ENCODE measurements around the gene ANKRD53. TPM values are rescaled to one million over a fixed set of nuclear protein-coding genes. Genes with fewer than 3 reads are reported as not detected.

Gene ANKRD53
- polyA plus RNA-seq, 2 of the 4 experiments (the other 2 are of a cell fraction): not detected

- DNase-seq (ENCODE audit: low read depth in 1 of 2, low spot score in 1 of 2) (no peak), ATAC-seq (no peak), FAIRE-seq (no peak)
- no peak overlapping the region for H3K4me2 ChIP-seq
- POLR2A ChIA-PET: no interaction called here
- TF ChIP-seq ZSCAN20 (CRISPR knock-in tag; IDR thresholded peaks at IDR 0.05) (no peak), HOXB13 (CRISPR knock-in tag; IDR thresholded peaks at IDR 0.05; ENCODE audit: low read depth) (no peak), HOXB5 (CRISPR knock-in tag; IDR thresholded peaks at IDR 0.05) (no peak), NFE2L2 (conservative IDR thresholded peaks at IDR 0.05; ENCODE audit: low read length) (no peak), USF2 (IDR thresholded peaks at IDR 0.05) (no peak), ATOH8 (CRISPR knock-in tag; IDR thresholded peaks at IDR 0.05; ENCODE audit: low read depth) (no peak), HOXA7 (CRISPR knock-in tag; IDR thresholded peaks at IDR 0.05) (no peak), SMC3 (IDR thresholded peaks at IDR 0.05) (no peak), KDM5A (IDR thresholded peaks at IDR 0.05) (no peak), PHF8 (IDR thresholded peaks at IDR 0.05; ENCODE audit: borderline replicate concordance, low read depth) (no peak), GATA3 (IDR thresholded peaks at IDR 0.05; ENCODE audit: borderline replicate concordance) (no peak)
- CTCF ChIA-PET: interaction anchor here (2.6 to 11.4 kb wide), 7 partner anchors 14 to 104 kb away, joined by 14 to 171 read pairs (median 69); partner anchors contain the start of gene ANKRD53
- no peaks in the 10 kb centered on the region for H3K9me3 ChIP-seq
- no peak overlapping the region for H3K4me3 ChIP-seq
- WGBS (ENCODE audit: missing lambda C conversion rate): 53% methylated on average over 4 of the region's 4 CpGs
- no peak overlapping the region for H3K27ac ChIP-seq
- H3K4me1 ChIP-seq: no peaks in the 10 kb centered on the region
These were observed 11.2 kb upstream of the ANKRD53 start for GRCh38 chr2:70967189-70967588.

- WGBS (ENCODE audit: missing lambda C conversion rate): 86% methylated on average over 3 of the region's 3 CpGs
- Histone ChIP-seq H3K27ac (no peak overlapping the region), H3K4me3 (no peak overlapping the region), H3K4me2 (no peak overlapping the region), H3K4me1 (peaks cover 8% of the 10 kb centered on the region; the same call in 1 of the 3 replicates), H3K9me3 (no peaks in the 10 kb centered on the region)
- FAIRE-seq: no peak
- POLR2A ChIA-PET: no interaction called here
- DNase-seq (ENCODE audit: low read depth in 1 of 2, low spot score in 1 of 2): no peak
- no peak for ATAC-seq
- no peak for TF ChIP-seq JUNB (IDR thresholded peaks at IDR 0.05)
- TF ChIP-seq CBX2 (IDR thresholded peaks at IDR 0.05; ENCODE audit: borderline replicate concordance, low read depth): no peak
- TF ChIP-seq TFCP2L1 (CRISPR knock-in tag; IDR thresholded peaks at IDR 0.05): no peak
- no peak for TF ChIP-seq REST (IDR thresholded peaks at IDR 0.05)
- TF ChIP-seq POLR2AphosphoS2 (conservative IDR thresholded peaks at IDR 0.05; ENCODE audit: low read length): no peak
- TF ChIP-seq PBX3 (IDR thresholded peaks at IDR 0.05): no peak
- no peak for TF ChIP-seq BCL3 (IDR thresholded peaks at IDR 0.05)
- TF ChIP-seq ZC3H11A (IDR thresholded peaks at IDR 0.05): no peak
- no peak for TF ChIP-seq FOSB (CRISPR knock-in tag; IDR thresholded peaks at IDR 0.05)
- no peak for TF ChIP-seq ELK1 (IDR thresholded peaks at IDR 0.05; ENCODE audit: low read depth, low read length)
- no peak for TF ChIP-seq NR3C1 (IDR thresholded peaks at IDR 0.05)
- no peak for TF ChIP-seq FOSL2 (IDR thresholded peaks at IDR 0.05)
- no peak for TF ChIP-seq FOSL2 (CRISPR knock-in tag; IDR thresholded peaks at IDR 0.05)
- no peak for TF ChIP-seq ESRRA (IDR thresholded peaks at IDR 0.05; ENCODE audit: borderline replicate concordance, low read length)
- CTCF ChIA-PET: interaction anchor here (1.0 to 11.6 kb wide), 9 partner anchors 10 to 670 kb away, joined by 3 to 82 read pairs (median 4); no protein-coding TSS in a partner anchor
These were observed 3.8 kb upstream of the ANKRD53 start for GRCh38 chr2:70974592-70974991.
